K562 (cell line): ENCODE measurements around the gene ZNF620. TPM values are rescaled to one million over a fixed set of nuclear protein-coding genes. Genes with fewer than 3 reads are reported as not detected.

Source experiments
- ARHGAP35 ChIP-seq: fragments of 450-650 bp; IDR thresholded peaks from 2 replicates; pipeline ENCODE4 v1.6.1; 2018; ENCODE audit not compliant: partially characterized antibody
- ATF6 ChIP-seq: sonication (generic); formaldehyde crosslinking; IDR thresholded peaks from 2 replicates; pipeline ENCODE4 v1.4.0; 2020; ENCODE audit warnings: mild to moderate bottlenecking, missing genetic modification reagents
- CAMTA2 ChIP-seq: fragments of 250-450 bp; sonication (Bioruptor Pico); conservative IDR thresholded peaks from 2 replicates; pipeline ENCODE4 v1.5.1; 2022
- CBFB ChIP-seq: sonication (generic); formaldehyde crosslinking; IDR thresholded peaks from 2 replicates; pipeline ENCODE4 v1.4.0; 2020; ENCODE audit warnings: mild to moderate bottlenecking, missing genetic modification reagents
- COPS2 ChIP-seq: fragments of 450-650 bp; conservative IDR thresholded peaks from 2 replicates; pipeline ENCODE4 v1.6.1; 2016; ENCODE audit warnings: mild to moderate bottlenecking, moderate library complexity
- CREM ChIP-seq: IDR thresholded peaks from 2 replicates; pipeline ENCODE4 v1.6.1; 2014; ENCODE audit warnings: antibody characterized with exemption, low read depth
- ELF4 ChIP-seq: fragments of 450-650 bp; formaldehyde crosslinking; IDR thresholded peaks from 2 replicates; pipeline ENCODE4 v1.4.0; 2022; ENCODE audit warnings: missing genetic modification characterization
- FUS ChIP-seq: fragments of 200-400 bp; formaldehyde crosslinking; optimal IDR thresholded peaks from 2 replicates; pipeline ENCODE3; 2017; ENCODE audit warnings: low read depth, low read length
- HDAC6 ChIP-seq: IDR thresholded peaks from 2 replicates; pipeline ENCODE4 v1.6.1; 2012; ENCODE audit warnings: low read depth, mild to moderate bottlenecking, control low read depth, inconsistent platforms, low read length, moderate library complexity
- HLTF ChIP-seq: fragments of 450-650 bp; IDR thresholded peaks from 2 replicates; pipeline ENCODE4 v1.6.1; 2016
- LARP7 ChIP-seq: fragments of 450-650 bp; IDR thresholded peaks from 2 replicates; pipeline ENCODE4 v1.6.1; 2016
- MTF1 ChIP-seq: fragments of 250-450 bp; sonication (Bioruptor Pico); IDR thresholded peaks from 2 replicates; pipeline ENCODE4 v1.9.0; 2021; ENCODE audit warnings: moderate library complexity, mild to moderate bottlenecking, inconsistent platforms, borderline replicate concordance
- NCOA4 ChIP-seq: fragments of 450-650 bp; IDR thresholded peaks from 2 replicates; pipeline ENCODE4 v1.6.1; 2018; ENCODE audit warnings: mild to moderate bottlenecking; ENCODE audit not compliant: partially characterized antibody
- NFYB ChIP-seq: IDR thresholded peaks from 2 replicates; pipeline ENCODE4 v1.6.1; 2011; ENCODE audit warnings: mild to moderate bottlenecking, moderate library complexity; ENCODE audit not compliant: insufficient read length; ENCODE audit errors: extremely low read depth
- RBM22 ChIP-seq: fragments of 200-400 bp; formaldehyde crosslinking; IDR thresholded peaks from 2 replicates; pipeline ENCODE4 v1.6.1; 2018; ENCODE audit warnings: low read length, low read depth; ENCODE audit not compliant: poor library complexity, severe bottlenecking
- SAP30 ChIP-seq: fragments of 200-600 bp; sonication (generic); IDR thresholded peaks from 2 replicates; pipeline ENCODE4 v1.6.1; 2012; ENCODE audit warnings: borderline replicate concordance, low read depth, mild to moderate bottlenecking, moderate library complexity, low read length, control low read depth, inconsistent platforms; ENCODE audit not compliant: insufficient read depth, poor library complexity, severe bottlenecking
- SP1 ChIP-seq: sonication (generic); formaldehyde crosslinking; IDR thresholded peaks from 2 replicates; pipeline ENCODE4 v1.8.1; 2022; ENCODE audit warnings: mild to moderate bottlenecking, missing genetic modification reagents
- TEAD1 ChIP-seq, 2 experiments: fragments of 450-650 bp in 1 of 2; sonication (generic) in 1 of 2; formaldehyde crosslinking; IDR thresholded peaks; 2 replicates each; pipeline versions ENCODE4 v1.4.0 to v1.8.0; 2020 to 2022; ENCODE audit warnings: mild to moderate bottlenecking in 2 of 2, missing genetic modification reagents in 1 of 2
- TSHZ1 ChIP-seq: fragments of 250-450 bp; sonication (Bioruptor Pico); IDR thresholded peaks from 2 replicates; pipeline ENCODE4 v1.4.0; 2020; ENCODE audit warnings: mild to moderate bottlenecking, moderate library complexity
- U2AF1 ChIP-seq: fragments of 200-400 bp; formaldehyde crosslinking; optimal IDR thresholded peaks from 2 replicates; pipeline ENCODE3; 2017; ENCODE audit warnings: mild to moderate bottlenecking, low read depth, low read length, moderate library complexity
- U2AF2 ChIP-seq: fragments of 200-400 bp; formaldehyde crosslinking; optimal IDR thresholded peaks from 2 replicates; pipeline ENCODE3; 2017; ENCODE audit warnings: low read depth, mild to moderate bottlenecking, low read length
- ZNF175 ChIP-seq: fragments of 200-800 bp; sonication (Bioruptor generic); IDR thresholded peaks from 2 replicates; pipeline ENCODE4 v1.6.1; 2016; ENCODE audit warnings: low read depth, mild to moderate bottlenecking, missing genetic modification characterization, missing compliant biosample characterization
- polyA plus RNA-seq, 8 experiments: library from polyadenylated mRNA; depleted of rRNA in 4 of 8; stranded (reverse) in 5 of 8; unstranded in 3 of 8; fragments of >200 nt; fragmentation: Nextera tagmentation in 2 of 8; fragmentation: Illumina TruSeq in 1 of 8; extraction: Ambion mirVana in 2 of 8; extraction: Trizol in 1 of 8; gene quantifications; 2 replicates each; pipeline versions ENCODE4 v1.2.1 to v1.2.3, GENCODE V29; 2011 to 2014; ENCODE audit warnings: inconsistent platforms in 1 of 8, missing spikeins in 1 of 8
- total RNA-seq, 7 experiments: library from RNA; depleted of rRNA in 6 of 7; stranded (reverse); fragments of >200 nt in 6 of 7; fragmentation: Illumina TruSeq in 2 of 7; extraction: Trizol in 2 of 7; gene quantifications; 2 replicates each; pipeline versions ENCODE4 v1.2.1 to v1.2.3, GENCODE V29; 2011 to 2021; ENCODE audit warnings: low replicate concordance in 1 of 7
- TF ChIP-seq, protein P1 (sequence below): fragments of 250-450 bp; sonication (Bioruptor Pico); IDR thresholded peaks from 2 replicates; pipeline ENCODE4 v1.5.0; 2021

Gene ZNF620
- total and polyA plus RNA-seq, 9 of the 15 experiments (the other 6 are each of a cell fraction or from before 2014, with no cell fraction given): 1.2 to 5.5 (median 3.3) TPM

GRCh38 chr3:40524568-40525285 is 18.9 kb downstream of the ZNF620 start, which contains the start of gene ZNF621 (continued):
- TF ChIP-seq MTF1 (CRISPR knock-in tag) (no peak), ZNF175 (no peak), SP1 (CRISPR knock-in tag) (peak; percentile 91), TEAD1 (CRISPR knock-in tag; IDR thresholded peaks at IDR 0.05) (no peak; a peak in 2 of 4 replicates), ATF6 (CRISPR knock-in tag) (peak; percentile 93), HDAC6 (0 out of 2 replicates have a peak, but pooled peaks have one; percentile 36), TSHZ1 (CRISPR knock-in tag) (no peak), HLTF (peak; percentile 47; the same call in 1 of the 2 replicates), LARP7 (no peak; the same call in 1 of the 2 replicates), RBM22 (peak; percentile 54), NFYB (no peak), CAMTA2 (no peak), NCOA4 (no peak), CBFB (CRISPR knock-in tag) (peak; percentile 79; the same call in 1 of the 2 replicates), U2AF2 (no peak), ELF4 (CRISPR knock-in tag) (peak; percentile 62; the same call in 1 of the 2 replicates), SAP30 (peak; percentile 57), CREM (peak; percentile 78), FUS (peak; percentile 41), U2AF1 (peak; percentile 82), COPS2 (no peak), ARHGAP35 (peak; percentile 10)
- TF ChIP-seq, protein P1, sequence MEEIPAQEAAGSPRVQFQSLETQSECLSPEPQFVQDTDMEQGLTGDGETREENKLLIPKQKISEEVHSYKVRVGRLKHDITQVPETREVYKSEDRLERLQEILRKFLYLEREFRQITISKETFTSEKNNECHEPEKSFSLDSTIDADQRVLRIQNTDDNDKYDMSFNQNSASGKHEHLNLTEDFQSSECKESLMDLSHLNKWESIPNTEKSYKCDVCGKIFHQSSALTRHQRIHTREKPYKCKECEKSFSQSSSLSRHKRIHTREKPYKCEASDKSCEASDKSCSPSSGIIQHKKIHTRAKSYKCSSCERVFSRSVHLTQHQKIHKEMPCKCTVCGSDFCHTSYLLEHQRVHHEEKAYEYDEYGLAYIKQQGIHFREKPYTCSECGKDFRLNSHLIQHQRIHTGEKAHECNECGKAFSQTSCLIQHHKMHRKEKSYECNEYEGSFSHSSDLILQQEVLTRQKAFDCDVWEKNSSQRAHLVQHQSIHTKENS: no peak
